Neural crest cell (in vitro differentiated cells): Measurements from ENCODE around the gene GPC6. TPM values are rescaled to one million over a fixed set of nuclear protein-coding genes. Genes with fewer than 3 reads are reported as not detected.

Source experiments
- DNase-seq: peaks from one replicate; pipeline ENCODE4 v3.0.0; 2021; ENCODE audit warnings: low read depth, mixed read lengths, low spot score
- H3K27ac Mint-ChIP-seq: one replicate; pipeline ENCODE4 v1.8.0; 2021; ENCODE audit warnings: mild to moderate bottlenecking, mixed read lengths; ENCODE audit not compliant: unreplicated experiment
- H3K27me3 Mint-ChIP-seq: 2 replicates; pipeline ENCODE4 v1.8.0; 2021; ENCODE audit warnings: low read depth, mild to moderate bottlenecking, mixed read lengths
- H3K36me3 Mint-ChIP-seq: 2 replicates; pipeline ENCODE4 v1.8.0; 2021; ENCODE audit warnings: low read depth, mild to moderate bottlenecking, mixed read lengths
- H3K4me1 Mint-ChIP-seq: 2 replicates; pipeline ENCODE4 v1.8.0; 2021; ENCODE audit warnings: mixed read lengths
- H3K4me3 Mint-ChIP-seq: one replicate; pipeline ENCODE4 v1.8.0; 2021; ENCODE audit warnings: mild to moderate bottlenecking, mixed read lengths
- H3K9me3 Mint-ChIP-seq: 2 replicates; pipeline ENCODE4 v1.8.0; 2021; ENCODE audit warnings: mixed read lengths
- total RNA-seq: library from RNA; stranded (reverse); gene quantifications from 2 replicates; pipeline ENCODE4 v1.2.1, GENCODE V29; 2021
- TF ChIP-seq, protein P1 (sequence below): fragments of 200-600 bp; sonication (generic); conservative IDR thresholded peaks from 2 replicates; pipeline ENCODE4 v1.5.0; 2021; ENCODE audit warnings: antibody characterized with exemption, mild to moderate bottlenecking

GPC6 gene
- total RNA-seq, 1 donor from 2014 or later, result 13.4 TPM

DNA sequence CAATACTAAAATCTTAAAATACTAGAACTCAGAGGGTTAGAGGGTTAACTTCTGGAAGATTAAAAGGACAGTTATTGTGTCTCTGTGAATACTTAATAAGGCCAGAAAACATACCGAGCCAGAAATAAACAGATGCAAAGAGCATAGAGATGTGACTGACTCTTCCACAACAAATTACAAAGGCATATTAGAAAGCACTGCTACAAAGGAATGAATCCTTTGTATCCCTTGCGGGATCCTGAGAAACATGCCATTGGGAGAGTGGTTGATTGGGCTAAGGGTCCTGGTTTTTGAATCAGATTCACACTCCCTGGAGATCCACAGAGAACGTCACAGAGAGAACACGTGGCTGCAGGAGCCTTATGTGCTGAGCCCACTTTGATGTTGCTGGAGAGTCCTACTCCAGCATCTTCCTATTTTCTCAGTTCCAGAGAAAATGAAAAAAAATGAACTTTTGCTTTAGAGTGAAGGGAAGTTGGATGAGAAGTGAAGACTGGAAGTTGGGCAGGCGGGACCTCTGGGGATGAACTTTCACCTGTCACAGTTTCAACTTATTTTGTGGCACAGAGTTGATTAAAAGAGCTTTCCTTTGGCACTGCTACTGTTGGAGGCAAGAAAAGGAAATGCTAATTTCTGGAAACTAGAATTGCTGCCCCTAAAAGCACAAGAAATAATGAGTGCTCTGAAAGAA, 943.0 kb downstream of the GPC6 start:
- DNase-seq, result no peak
- no peaks in the 10 kb centered on the region for H3K36me3 Mint-ChIP-seq

DNA sequence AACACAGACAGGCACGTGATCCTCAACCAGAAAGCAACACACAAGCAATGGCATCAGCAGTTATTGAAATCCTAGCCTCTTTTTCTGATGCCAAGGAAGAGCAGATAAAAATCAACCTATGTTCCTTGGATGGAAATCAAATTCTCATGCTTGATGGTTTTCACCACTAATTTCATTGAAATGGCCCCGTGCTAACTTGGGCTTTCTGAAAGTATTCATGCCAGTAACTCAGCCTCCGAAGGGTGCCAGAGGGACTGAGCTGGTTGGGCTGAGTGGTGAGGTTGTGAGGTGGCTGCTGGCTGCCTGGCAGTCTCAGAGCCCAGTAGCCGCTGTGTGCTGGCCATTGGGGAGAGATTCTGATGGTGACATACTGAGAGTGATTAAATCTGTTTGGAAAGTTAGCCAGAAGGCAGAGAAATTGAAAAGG, 943.6 kb downstream of the GPC6 start:
- TF ChIP-seq, protein P1, sequence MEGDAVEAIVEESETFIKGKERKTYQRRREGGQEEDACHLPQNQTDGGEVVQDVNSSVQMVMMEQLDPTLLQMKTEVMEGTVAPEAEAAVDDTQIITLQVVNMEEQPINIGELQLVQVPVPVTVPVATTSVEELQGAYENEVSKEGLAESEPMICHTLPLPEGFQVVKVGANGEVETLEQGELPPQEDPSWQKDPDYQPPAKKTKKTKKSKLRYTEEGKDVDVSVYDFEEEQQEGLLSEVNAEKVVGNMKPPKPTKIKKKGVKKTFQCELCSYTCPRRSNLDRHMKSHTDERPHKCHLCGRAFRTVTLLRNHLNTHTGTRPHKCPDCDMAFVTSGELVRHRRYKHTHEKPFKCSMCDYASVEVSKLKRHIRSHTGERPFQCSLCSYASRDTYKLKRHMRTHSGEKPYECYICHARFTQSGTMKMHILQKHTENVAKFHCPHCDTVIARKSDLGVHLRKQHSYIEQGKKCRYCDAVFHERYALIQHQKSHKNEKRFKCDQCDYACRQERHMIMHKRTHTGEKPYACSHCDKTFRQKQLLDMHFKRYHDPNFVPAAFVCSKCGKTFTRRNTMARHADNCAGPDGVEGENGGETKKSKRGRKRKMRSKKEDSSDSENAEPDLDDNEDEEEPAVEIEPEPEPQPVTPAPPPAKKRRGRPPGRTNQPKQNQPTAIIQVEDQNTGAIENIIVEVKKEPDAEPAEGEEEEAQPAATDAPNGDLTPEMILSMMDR, result no peak
- Mint-ChIP-seq H3K9me3 (peaks cover 4% of the 10 kb centered on the region), H3K27ac (peak overlapping the region; percentile 21), H3K27me3 (no peaks in the 10 kb centered on the region), H3K4me3 (no peak overlapping the region), H3K36me3 (no peaks in the 10 kb centered on the region), H3K4me1 (peaks cover 19% of the 10 kb centered on the region)
- DNase-seq, result no peak

More for the DNA sequence above, 943.0 kb downstream of the GPC6 start:
- H3K9me3 Mint-ChIP-seq, result peaks cover 4% of the 10 kb centered on the region
- no peak overlapping the region for H3K27ac Mint-ChIP-seq
- peaks cover 19% of the 10 kb centered on the region for H3K4me1 Mint-ChIP-seq
- H3K4me3 Mint-ChIP-seq, result no peak overlapping the region
- TF ChIP-seq, protein P1, result no peak
- no peaks in the 10 kb centered on the region for H3K27me3 Mint-ChIP-seq

DNA sequence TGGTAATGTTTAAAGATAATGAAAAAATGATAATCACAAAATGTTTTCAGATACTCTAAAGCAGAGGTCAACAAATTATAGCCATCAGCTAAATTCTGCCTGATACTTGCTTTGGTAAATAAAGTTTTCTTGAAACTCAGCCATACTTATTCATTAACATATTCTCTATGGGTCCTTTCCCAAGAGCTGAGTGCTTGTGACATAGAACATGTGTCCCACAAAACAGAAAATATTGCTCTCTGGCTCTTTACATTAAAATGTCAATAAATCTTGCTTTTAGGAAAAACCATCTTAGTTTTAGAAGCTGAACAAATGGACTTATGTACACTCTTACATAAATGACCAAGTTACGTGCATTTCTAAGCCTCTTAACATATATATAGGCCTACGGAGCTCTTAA, 945.8 kb downstream of the GPC6 start:
- H3K27me3 Mint-ChIP-seq, result no peaks in the 10 kb centered on the region
- TF ChIP-seq, protein P1, result no peak
- H3K36me3 Mint-ChIP-seq, result no peaks in the 10 kb centered on the region

DNA sequence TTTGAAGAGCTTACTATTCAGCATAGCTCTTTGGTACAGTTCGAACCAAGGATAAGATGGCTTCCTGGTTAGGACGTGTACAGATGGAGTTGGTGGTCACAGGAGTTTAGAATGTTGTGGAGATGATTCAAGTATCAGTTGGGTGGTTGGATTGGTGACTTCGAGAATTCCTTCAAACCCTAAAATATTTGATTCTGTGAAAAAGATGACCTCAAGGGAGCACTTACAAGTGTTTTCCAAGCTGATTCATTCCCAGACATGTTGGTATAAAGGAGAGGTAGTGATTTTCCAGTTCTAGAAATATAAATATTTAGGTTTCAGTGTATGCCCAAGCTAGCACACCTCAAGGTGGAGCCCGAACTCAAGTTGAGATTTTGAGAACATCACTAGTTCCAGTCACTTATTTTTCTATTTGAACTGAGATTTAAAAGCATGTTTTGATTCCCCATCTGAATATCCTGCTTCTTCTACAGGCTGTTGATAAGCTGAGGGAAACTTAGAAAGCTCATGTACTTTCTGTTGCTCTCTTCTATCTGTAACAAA, 946.8 kb downstream of the GPC6 start:
- H3K4me3 Mint-ChIP-seq, result no peak overlapping the region
- TF ChIP-seq, protein P1, result no peak
- peaks cover 19% of the 10 kb centered on the region for H3K4me1 Mint-ChIP-seq
- H3K36me3 Mint-ChIP-seq, result no peaks in the 10 kb centered on the region
- H3K9me3 Mint-ChIP-seq, result peaks cover 4% of the 10 kb centered on the region
- no peak for DNase-seq
- no peak overlapping the region for H3K27ac Mint-ChIP-seq
- no peaks in the 10 kb centered on the region for H3K27me3 Mint-ChIP-seq

More for the DNA sequence above, 945.8 kb downstream of the GPC6 start:
- Mint-ChIP-seq H3K4me1 (peaks cover 19% of the 10 kb centered on the region), H3K9me3 (peaks cover 4% of the 10 kb centered on the region), H3K27ac (no peak overlapping the region), H3K4me3 (no peak overlapping the region)
- DNase-seq, result no peak

DNA sequence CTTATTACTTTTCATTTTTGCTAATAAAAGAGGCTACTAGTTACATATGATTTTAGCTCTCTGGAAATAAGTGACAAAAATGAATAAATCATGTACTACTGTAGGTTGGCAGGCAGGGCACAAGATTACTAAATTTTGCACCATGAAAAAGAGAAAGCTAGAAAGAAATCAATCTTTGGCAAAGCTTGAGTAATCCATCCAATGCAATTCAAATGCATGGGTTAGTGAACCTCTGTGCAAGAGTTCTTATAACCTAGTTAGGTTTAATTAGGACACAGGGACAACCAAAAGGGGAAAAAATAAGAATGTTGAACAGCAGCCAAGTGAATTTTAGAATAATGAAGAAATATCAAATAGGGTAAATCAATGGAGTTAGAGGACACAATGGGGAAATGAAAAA, 947.4 kb downstream of the GPC6 start:
- Mint-ChIP-seq H3K9me3 (peaks cover 4% of the 10 kb centered on the region), H3K4me3 (no peak overlapping the region), H3K27ac (no peak overlapping the region), H3K4me1 (peaks cover 19% of the 10 kb centered on the region), H3K36me3 (no peaks in the 10 kb centered on the region), H3K27me3 (no peaks in the 10 kb centered on the region)
- DNase-seq, result no peak
- TF ChIP-seq, protein P1, result no peak
